Measurements from ENCODE around the gene RAB11FIP4.

The RAB11FIP4 gene

GRCh38 chr17:31583772-31584356, 192.4 kb downstream of the RAB11FIP4 start:
- no peaks in the 10 kb centered on the region for H3K9me3 ChIP-seq (ENCODE audit: control insufficient read depth, insufficient read depth, low read length)
- H3K4me3 ChIP-seq (ENCODE audit: low read length) = no peak overlapping the region
- H3K9me2 ChIP-seq (replicated peaks; ENCODE audit: control insufficient read depth, low read length) = no peaks in the 10 kb centered on the region
- TF ChIP-seq EZH2phosphoT487 (IDR thresholded peaks at IDR 0.05; ENCODE audit: borderline replicate concordance, low read length) (no peak), CTCF (IDR thresholded peaks at IDR 0.05; ENCODE audit: low read depth, low read length, poor library complexity, severe bottlenecking) (no peak)
- H3K36me3 ChIP-seq (ENCODE audit: control insufficient read depth, low read length) = no peaks in the 10 kb centered on the region
- H4K20me1 ChIP-seq (ENCODE audit: control insufficient read depth, insufficient read depth, low read depth, low read length) = no peaks in the 10 kb centered on the region
- H3K4me1 ChIP-seq (ENCODE audit: control insufficient read depth, low read length) = no peaks in the 10 kb centered on the region
- H3K79me2 ChIP-seq (ENCODE audit: control insufficient read depth, low read length) = no peaks in the 10 kb centered on the region
- H3K27me3 ChIP-seq (ENCODE audit: control insufficient read depth, low read length) = no peaks in the 10 kb centered on the region
- no peaks in the 10 kb centered on the region for H3F3A ChIP-seq (ENCODE audit: control insufficient read depth, insufficient read depth)
- H3K4me2 ChIP-seq (ENCODE audit: low read length) = no peak overlapping the region
- no peak overlapping the region for H3K27ac ChIP-seq (ENCODE audit: low read depth, low read length)

DNA sequence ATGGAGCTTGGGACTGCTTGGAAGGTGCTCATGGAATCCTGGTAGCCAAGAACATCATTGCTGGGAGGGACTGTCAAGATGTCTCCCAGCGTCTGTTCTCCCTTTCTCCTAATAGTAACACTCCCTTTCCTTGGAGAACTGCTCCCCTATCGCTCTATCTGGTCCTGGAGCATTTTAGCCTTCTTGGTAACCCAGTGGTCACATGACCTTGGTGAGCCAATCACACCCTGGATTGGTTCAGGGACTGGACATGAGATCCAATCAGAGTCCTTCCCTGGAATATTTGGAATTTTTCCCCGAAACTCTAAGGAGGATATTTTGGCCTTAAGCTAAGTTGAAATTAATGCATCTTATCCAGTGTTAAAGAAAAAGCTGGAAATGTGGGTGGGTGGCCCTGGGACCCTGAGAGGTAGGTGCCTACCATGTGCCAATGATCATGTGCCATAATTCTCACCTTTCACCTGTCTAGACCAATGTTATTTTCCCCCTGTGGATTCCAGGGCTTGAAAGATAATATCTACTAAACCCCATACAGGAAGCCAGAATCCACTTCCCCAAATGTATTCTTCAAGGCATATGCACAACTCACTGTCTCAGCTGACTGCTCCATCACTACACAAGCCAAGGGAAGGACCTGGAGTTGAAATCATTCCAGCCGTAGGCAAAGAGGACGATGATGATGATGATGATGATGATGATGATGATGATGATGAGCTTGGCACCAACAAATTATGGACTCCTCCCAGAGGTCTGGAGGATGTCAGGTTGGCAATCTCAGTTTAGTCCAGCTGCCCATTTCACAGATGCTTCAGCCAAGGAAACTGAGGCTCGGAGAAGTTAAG, 193.2 kb downstream of the RAB11FIP4 start:
- Histone ChIP-seq H3K4me1 (ENCODE audit: control insufficient read depth, low read length) (no peaks in the 10 kb centered on the region), H3K4me2 (ENCODE audit: low read length) (no peak overlapping the region), H4K20me1 (ENCODE audit: control insufficient read depth, insufficient read depth, low read depth, low read length) (no peaks in the 10 kb centered on the region), H3F3A (ENCODE audit: control insufficient read depth, insufficient read depth) (no peaks in the 10 kb centered on the region), H3K36me3 (ENCODE audit: control insufficient read depth, low read length) (no peaks in the 10 kb centered on the region), H3K9me2 (replicated peaks; ENCODE audit: control insufficient read depth, low read length) (no peaks in the 10 kb centered on the region), H3K27me3 (ENCODE audit: control insufficient read depth, low read length) (no peaks in the 10 kb centered on the region), H3K9me3 (ENCODE audit: control insufficient read depth, insufficient read depth, low read length) (no peaks in the 10 kb centered on the region), H3K79me2 (ENCODE audit: control insufficient read depth, low read length) (no peaks in the 10 kb centered on the region), H3K27ac (ENCODE audit: low read depth, low read length) (no peak overlapping the region), H3K4me3 (ENCODE audit: low read length) (no peak overlapping the region)
- TF ChIP-seq EZH2phosphoT487 (IDR thresholded peaks at IDR 0.05; ENCODE audit: borderline replicate concordance, low read length) = no peak
- TF ChIP-seq CTCF (IDR thresholded peaks at IDR 0.05; ENCODE audit: low read depth, low read length, poor library complexity, severe bottlenecking) = no peak

- no peak overlapping the region for H3K4me2 ChIP-seq (ENCODE audit: low read length)
- H3K36me3 ChIP-seq (ENCODE audit: control insufficient read depth, low read length) = no peaks in the 10 kb centered on the region
- H4K20me1 ChIP-seq (ENCODE audit: control insufficient read depth, insufficient read depth, low read depth, low read length) = no peaks in the 10 kb centered on the region
- no peak overlapping the region for H3K4me3 ChIP-seq (ENCODE audit: low read length)
- no peak for TF ChIP-seq EZH2phosphoT487 (IDR thresholded peaks at IDR 0.05; ENCODE audit: borderline replicate concordance, low read length)
- H3K27ac ChIP-seq (ENCODE audit: low read depth, low read length) = no peak overlapping the region
- H3K27me3 ChIP-seq (ENCODE audit: control insufficient read depth, low read length) = no peaks in the 10 kb centered on the region
- no peaks in the 10 kb centered on the region for H3K79me2 ChIP-seq (ENCODE audit: control insufficient read depth, low read length)
- H3F3A ChIP-seq (ENCODE audit: control insufficient read depth, insufficient read depth) = no peaks in the 10 kb centered on the region
- H3K9me2 ChIP-seq (replicated peaks; ENCODE audit: control insufficient read depth, low read length) = no peaks in the 10 kb centered on the region
- no peaks in the 10 kb centered on the region for H3K9me3 ChIP-seq (ENCODE audit: control insufficient read depth, insufficient read depth, low read length)
- H3K4me1 ChIP-seq (ENCODE audit: control insufficient read depth, low read length) = no peaks in the 10 kb centered on the region
Observed at GRCh38 chr17:31585280-31585630, 193.8 kb downstream of the RAB11FIP4 start.

GRCh38 chr17:31586946-31587345, 195.5 kb downstream of the RAB11FIP4 start:
- H4K20me1 ChIP-seq (ENCODE audit: control insufficient read depth, insufficient read depth, low read depth, low read length) = no peaks in the 10 kb centered on the region
- no peak overlapping the region for H3K4me2 ChIP-seq (ENCODE audit: low read length)
- H3K79me2 ChIP-seq (ENCODE audit: control insufficient read depth, low read length) = no peaks in the 10 kb centered on the region
- no peaks in the 10 kb centered on the region for H3K9me3 ChIP-seq (ENCODE audit: control insufficient read depth, insufficient read depth, low read length)
- TF ChIP-seq EZH2phosphoT487 (IDR thresholded peaks at IDR 0.05; ENCODE audit: borderline replicate concordance, low read length) = no peak
- no peak for TF ChIP-seq CTCF (IDR thresholded peaks at IDR 0.05; ENCODE audit: low read depth, low read length, poor library complexity, severe bottlenecking)
- H3K4me1 ChIP-seq (ENCODE audit: control insufficient read depth, low read length) = no peaks in the 10 kb centered on the region
- no peaks in the 10 kb centered on the region for H3K27me3 ChIP-seq (ENCODE audit: control insufficient read depth, low read length)
- H3F3A ChIP-seq (ENCODE audit: control insufficient read depth, insufficient read depth) = no peaks in the 10 kb centered on the region
- no peaks in the 10 kb centered on the region for H3K36me3 ChIP-seq (ENCODE audit: control insufficient read depth, low read length)
- H3K27ac ChIP-seq (ENCODE audit: low read depth, low read length) = no peak overlapping the region
- H3K9me2 ChIP-seq (replicated peaks; ENCODE audit: control insufficient read depth, low read length) = no peaks in the 10 kb centered on the region
- H3K4me3 ChIP-seq (ENCODE audit: low read length) = no peak overlapping the region
